Ammon's horn (tissue), 1 donor: Measurements from ENCODE around the gene CCDC86.

Source experiments
- DNase-seq: peaks from one replicate; pipeline ENCODE4 v3.0.0-alpha.2; 2016; ENCODE audit warnings: low spot score

The CCDC86 gene

DNA sequence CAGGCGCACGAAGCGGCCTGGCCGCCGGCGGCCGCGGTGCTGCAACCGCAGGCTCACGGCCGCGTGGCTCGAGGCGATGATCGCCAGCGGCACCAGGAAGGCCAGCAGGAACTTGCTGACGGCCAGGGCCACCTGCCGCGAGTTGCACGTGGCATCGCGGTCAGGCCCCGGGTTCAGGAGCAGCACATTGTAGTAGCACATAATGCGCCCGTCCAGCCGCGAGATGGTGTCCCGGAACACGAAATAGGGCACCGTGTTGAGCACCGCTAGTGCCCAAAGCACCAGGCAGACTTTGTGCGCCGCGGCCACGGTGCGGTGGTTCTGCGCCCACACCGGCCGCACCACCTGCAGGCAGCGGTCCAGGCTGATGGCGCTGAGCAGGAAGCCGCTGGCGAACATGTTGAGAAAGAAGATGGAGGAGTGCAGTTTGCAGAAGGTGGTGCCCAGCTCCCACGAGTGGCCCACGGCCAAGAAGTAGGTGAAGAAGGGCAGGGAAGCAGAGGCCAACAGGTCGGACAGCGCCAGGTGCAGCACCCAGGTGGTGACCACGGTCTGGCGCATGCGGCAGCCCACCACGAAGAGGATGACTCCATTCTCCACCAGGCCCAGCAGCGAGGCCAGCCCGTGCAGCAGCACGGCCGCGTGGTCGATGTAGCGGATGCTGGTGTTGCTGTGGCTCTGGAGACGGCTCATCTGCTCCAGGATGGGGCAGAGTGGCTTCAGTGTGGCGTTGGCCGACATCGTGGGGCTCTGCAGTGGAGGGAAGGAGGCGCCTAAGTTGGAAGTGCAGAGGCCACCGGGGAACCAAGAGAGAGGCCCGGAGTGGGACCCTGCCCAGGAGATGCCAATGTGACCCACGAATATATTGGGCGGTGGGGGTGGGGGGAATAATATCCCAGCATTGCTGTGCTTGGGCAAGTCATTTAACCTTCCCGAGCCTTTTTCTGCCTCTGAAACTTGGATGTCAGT is 11.4 kb downstream of the CCDC86 start:
- no peak for DNase-seq

DNA sequence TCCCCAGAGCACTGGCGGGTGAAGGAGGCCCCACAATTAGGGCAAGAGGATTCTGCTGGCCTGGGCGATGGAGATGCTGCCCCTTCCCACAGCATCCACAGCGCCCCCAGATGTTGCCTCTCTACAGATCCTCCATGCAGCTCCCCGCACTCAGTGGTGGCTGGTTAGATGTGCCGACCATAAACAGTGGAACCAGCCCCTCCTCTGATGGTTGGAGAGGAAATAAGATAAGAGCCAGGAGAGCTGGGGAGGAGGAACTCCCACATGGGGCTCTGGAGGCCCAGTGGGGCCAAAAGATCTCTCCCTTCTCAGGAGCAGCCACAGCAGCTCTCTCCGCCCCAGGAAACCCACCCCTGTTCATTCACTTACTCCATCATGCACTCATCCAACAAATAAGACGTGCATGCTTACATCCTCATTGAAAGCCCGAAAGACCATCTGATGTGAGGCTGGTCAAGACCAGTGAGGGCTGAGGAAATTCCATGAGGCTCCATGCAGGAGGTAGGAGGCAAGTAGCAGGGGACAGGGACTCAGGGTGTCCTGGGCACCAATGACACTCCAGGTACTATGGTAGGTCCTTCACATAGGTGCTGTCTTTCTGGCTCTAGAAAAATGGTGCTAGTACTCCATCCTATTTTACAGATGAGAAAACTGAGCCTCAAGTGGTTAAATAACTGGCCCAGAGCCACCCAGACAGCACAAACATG is 12.4 kb downstream of the CCDC86 start:
- no peak for DNase-seq

DNA sequence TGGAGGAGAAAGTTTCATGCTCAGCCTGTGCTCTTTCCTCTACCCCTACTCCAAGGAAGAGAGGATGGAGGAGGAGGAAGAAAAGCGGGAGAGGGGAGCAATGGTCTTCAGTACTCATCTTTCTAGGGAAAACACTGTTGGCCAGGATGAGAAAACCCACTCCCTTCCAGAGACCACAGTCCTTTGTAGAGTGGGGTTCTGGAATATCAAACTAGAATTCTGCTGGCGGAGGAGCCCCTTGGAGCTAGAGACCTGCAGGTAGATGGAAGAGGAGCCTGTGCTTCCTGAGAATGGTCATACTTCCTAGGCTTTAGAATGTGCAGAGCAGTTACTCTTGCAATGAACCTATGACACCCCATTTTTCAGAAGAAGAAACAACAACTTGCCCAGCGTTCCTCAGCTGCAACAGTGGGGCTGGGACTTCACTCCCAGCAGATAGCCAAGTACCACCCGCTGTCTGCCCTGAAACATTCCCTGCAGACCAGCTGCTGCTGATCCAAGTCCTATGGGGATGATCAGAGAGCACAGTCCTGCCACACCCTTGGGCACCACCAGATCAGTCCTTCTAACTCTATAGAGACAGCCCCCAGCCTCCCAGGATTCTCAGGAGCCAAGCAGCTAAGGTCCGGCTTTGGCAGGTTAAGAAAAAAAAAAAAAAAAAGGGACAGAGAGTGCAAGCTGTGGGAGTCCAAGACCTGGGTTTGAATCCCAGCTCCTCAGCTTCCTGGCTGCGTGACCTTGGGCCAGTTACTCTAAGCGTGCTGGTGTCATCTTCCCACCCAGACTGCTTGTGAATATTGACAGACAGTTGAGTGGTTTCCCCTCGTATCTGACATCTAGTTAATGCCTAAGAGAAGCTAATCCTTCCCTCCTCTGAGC is 13.2 kb downstream of the CCDC86 start:
- no peak for DNase-seq

DNA sequence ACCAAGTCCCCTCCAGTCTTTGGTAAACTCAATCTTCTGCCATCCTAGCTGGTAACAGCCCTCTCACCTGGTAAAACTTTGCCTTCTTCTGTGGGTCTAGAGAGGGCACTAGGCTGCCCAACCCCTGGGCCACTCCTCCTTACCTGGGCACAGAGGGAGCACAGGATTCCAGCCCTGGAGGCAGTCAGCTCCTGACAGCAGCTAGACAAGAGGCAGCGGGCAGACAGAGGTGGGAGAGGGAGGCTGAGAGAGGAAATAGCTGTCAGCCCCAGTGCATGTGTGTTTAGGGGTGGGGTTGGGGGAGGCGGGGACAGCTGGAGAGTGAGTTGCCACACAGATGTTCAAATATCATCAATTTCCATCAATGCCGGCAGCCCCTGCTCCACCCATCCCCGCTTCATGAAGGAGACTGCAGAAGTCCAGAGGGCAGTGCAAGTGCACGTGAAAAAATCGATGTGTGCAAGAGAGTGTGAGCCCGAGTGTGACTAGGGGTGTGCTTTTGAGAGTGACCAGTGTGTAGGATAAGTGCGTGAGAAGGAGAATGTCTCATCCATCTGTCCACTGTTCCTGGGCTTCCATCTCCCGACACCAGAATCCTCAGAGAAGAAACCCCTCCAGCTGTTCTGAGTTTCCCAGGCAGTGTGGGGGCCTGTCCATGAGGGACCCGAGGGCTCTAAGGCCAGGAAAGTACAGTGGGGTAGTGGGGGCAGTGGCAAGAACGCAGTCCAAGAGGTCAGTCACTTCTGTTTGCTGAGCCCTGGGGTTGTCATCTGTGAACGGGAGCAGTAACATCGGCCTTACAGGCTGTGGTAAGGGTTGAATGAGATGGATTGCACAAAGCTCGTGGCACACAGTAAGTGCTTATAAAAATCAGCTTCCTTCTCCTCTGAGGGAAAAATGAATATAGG is 14.1 kb downstream of the CCDC86 start, which contains the start of gene PTGDR2:
Gene PTGDR2 (minus strand): TSS at position 225 of the 908 bp plus-strand sequence. CDS start 2,228 bp downstream, outside the sequence.
- DNase-seq = no peak

DNA sequence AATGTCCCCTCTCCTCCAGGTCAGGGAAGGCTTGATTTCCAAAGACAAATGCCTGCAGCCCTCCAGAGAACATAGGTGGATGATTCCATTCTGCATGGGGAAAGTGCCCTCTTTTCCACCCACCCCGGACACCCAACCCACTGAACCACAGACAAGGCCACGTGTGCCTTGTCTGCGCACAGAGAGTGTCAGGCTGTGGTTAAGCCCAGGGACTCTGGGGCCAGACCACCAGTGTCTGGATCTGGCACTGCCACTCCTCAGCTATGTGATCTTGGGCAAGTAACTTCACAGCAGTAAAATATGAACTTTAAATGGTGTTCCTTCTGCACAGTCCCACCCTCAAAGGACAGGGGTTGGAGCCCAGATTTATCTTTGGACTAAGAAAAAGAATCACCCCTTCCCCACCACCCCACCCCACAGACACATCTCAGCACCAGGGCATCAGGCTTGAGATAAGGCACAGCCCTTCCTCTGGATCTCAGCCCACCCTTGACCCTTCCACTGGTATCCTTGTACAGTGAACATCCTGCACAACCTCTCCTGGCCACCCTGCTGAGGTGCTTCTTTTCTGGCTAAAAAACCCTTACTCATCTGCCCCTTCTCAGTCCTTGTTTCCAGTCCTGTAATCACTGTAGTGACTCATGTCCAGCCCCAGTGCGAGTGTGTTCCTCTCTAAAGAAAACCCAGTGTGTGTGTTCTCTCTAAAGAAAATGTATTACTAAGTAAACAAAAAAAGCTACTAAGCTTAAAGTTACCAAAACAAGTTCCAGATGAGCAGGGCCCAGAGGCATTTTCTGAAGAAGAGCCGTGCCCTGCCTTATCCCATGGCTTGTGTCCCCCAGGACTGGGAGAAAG is 15.7 kb downstream of the CCDC86 start:
- DNase-seq = no peak

DNA sequence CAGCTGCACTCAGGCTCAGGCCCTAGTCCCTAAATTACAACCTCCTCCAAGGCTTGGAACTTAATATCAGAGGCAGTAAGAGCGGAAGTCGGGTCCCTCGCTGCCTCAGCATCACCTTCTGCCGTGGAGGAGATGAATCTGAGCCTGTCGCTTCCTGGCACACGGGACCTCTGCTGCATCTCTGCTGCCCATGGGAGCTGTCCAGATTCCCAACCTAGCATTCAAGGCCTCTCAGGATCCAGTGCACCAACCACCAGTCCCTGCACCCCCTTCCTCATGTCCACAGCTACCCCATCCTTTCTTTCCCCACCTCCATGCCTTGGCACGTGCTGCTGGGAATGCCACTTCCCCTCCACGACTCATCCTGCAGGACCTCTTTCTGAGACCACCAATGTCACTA is 16.3 kb downstream of the CCDC86 start:
- DNase-seq = no peak

DNA sequence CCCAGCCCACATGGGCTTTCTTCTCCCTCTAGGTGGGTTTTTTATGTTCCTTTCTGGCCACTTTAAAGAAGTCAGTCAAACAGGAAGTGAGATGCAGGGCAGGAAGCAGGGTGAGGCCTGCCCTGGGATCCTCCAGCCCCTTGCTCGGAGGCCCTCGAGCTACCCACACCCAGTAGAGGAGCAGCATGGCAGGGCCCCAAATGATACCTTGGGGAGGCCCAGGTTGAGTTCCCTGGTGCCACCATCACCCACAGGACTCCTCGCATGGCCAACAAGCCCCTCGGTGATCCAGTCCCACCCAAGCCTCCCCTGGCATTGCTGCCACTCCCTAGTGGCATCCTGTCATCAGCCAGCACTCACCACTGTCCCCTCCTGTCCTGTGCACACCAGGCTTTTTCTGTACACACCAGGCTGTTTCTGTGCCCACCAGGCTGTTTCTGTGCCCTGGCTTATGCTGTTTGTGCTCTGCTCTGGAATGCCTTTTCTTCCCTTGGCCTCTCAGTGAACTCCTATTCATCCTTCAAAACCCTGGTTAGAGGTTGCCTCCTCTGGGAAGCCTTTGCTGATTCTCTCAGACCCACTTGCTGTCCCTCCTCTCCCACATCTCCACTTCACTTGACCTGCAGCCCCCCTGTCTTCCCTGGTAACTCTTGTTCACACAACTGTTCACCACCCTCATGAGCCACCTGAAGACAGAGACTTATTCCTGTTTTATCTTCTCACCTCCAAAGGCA is 17.0 kb downstream of the CCDC86 start:
- no peak for DNase-seq

DNA sequence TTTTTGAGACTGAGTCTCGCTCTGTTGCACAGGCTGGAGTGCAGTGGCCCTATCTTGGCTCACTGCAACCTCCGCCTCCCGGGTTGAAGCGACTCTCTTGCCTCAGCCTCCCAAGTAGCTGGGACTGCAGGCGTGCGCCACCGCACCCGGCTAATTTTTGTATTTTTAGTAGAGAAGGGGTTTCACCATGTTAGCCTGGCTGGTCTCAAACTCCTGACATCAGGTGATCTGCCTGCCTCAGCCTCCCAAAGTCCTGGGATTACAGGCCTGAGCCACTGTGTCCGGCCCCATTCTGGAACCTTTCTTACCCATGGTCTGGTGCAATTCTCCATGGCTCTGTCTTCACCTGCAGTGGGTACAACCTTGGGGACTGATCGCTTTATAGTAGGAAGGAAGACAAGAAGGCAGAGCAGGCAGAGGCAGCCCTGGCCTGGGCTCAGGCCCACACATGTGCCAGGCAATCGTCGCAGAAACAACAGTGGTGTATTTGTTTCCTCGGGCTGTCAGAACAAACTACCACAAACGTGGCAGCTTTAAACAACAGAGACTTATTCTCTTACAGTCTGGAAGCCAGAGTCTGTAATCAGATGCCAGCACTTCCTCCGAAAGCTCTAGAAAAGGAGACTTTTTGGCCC is 17.8 kb downstream of the CCDC86 start:
- DNase-seq = peak; percentile 78

DNA sequence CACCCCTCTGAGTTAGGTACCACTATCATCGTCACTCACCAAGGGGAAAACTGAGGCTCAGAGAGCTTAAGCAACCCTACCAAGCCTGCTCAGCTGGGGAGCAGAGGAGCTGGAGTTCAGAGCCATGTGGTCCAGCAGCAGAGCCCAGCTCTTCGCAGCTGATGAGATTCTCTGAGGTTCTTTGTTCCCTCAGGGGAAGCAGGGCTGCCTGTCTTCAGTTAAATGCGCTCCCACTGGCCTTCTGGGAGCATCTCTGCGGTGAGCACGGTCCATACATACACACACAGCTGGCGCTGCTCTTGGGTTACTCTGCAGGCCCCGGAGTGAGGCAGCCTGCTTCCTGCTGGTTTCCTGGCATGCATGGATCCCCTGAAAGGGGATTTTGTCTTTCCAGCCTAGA is 19.0 kb downstream of the CCDC86 start:
- peak; percentile 53 for DNase-seq

DNA sequence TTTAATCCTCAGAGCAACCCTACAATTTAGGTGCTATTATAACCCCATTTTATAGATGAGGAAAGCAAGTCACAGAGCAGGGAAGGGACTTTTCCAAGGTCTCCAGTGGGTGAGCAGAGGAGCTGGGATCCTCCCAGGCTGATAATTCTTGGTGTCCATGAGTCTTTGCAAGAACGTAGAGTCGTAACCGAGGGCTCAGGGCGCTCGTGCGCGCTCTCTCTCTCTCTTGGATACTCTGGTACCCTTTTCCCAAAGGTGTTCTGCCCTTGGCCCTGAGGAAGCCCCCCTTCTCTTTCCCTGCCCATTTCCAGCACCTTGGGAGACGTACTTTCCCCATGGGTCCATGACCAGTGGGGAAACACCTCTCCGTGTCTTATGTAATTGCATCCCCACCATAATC is 20.3 kb downstream of the CCDC86 start:
- DNase-seq = no peak

DNA sequence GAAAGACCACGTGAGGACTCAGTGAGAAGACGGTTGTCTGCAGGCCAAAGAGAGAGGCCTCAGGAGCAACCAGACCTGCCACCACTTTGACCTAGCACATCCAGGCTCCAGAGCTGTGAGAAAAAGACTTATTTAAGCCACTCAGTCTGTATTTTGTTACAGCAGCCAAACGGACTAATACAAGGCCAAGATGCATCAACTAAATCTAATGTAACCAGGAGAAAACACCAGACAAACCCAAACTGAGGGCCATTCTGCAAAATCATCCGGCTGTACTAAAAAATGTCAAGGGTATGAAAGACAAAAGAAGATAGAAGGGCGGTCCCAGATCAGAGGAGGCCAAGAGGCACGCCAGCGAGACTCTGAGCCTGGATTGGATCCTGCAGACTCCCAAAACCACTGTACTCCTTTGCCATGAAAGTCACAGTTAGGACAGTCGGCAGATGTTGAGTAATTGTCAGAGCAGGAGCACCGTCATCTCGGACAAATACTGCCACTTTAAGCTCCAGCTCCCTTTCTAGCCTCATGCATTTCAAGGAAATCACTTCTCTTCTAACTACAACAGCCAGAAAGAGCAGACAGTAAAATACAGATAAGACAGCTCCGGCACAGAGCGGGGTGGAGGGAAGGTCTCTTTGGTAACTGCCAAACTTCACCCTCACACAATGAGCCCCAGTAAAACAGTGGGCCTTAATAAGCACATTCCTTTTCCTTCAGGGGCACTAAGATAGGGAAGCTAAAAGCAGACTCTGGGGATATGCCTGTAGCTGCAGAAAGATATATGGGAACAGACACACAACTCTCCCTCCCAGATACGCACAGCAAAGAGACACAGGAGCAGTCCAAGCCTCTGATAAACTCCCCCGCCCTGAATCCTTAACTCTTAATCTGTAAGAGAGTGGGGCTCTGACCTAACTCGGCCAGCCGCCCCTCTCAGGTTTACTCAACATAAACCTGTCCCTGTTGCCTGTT is 21.9 kb downstream of the CCDC86 start:
- DNase-seq = no peak

DNA sequence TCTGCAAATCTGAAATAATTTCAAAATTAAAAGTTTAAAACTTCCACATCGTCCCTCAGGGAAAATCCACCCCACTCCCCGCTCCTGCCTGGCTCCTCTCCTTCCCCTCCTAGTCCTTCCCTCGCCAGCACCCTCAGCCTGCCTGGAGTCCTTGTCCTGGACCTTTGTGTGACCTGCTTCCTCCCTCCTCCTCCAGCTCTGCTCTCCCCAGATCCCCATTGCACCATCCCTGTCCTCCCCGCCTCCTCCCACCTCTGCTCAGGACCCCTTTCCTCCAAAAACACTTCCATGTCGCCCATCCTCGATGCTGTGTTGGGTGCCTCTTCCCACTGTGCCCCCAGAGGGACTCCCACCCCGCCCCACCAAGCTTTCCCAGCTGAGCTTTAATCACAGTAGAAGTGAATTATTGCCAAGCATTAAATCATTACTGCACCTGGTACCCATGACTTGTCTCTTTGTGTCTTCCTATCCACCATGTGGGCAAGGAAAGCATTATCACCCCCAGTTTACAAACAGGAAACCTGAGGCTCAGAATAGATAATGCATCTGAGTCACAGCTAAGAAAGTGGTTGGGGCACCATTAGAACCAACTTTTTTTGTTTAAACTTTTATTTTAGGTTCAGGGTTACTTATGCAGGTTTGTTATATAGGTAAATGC is 23.1 kb downstream of the CCDC86 start:
- no peak for DNase-seq

DNA sequence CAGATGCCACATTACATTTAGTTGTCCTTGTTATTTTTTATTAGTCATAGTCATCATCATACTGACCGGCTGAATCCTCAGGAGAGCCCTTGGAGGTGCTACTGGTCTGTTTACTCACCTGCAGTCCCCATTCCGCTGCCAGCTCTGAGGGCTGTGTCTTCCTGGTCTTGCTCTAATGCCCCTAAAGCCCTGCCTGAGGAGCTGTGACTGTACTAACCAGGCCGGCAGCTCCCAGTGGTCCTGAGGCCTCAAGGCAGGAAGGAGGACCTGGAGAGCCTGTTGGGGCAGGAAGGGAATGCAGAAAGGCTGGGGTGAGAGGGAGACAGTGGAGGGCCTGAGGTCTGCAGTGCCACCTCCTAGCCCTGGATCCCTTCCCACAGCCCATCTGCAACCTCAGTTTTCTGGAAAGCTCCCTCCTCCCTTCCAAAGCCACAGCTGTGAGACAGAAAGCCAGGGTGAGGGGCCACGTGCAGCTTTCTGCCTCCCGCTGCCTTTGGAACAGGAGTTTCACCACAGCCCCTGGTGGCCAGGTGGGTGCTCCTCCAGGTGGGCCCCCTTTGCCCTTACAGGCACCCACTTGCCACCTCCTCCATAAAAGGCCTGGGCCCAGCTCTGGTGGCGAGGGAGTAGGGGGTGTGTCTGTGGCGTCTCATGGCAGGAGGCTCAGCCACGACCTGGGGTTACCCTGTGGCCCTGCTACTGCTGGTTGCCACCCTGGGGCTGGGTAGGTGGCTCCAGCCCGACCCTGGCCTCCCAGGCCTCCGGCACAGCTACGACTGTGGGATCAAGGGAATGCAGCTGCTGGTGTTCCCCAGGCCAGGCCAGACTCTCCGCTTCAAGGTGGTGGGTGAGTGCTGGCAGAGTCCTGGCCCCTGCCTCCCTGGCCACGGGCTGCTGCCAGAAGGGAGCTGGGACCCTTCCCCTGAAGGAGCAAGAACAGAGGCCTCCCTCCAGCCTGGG is 25.3 kb downstream of the CCDC86 start, which contains the start of gene ZP1:
Gene ZP1 (plus strand): TSS at position 632 of the 960 bp plus-strand sequence. CDS start 20 bp downstream, at position 652.
- DNase-seq = no peak

DNA sequence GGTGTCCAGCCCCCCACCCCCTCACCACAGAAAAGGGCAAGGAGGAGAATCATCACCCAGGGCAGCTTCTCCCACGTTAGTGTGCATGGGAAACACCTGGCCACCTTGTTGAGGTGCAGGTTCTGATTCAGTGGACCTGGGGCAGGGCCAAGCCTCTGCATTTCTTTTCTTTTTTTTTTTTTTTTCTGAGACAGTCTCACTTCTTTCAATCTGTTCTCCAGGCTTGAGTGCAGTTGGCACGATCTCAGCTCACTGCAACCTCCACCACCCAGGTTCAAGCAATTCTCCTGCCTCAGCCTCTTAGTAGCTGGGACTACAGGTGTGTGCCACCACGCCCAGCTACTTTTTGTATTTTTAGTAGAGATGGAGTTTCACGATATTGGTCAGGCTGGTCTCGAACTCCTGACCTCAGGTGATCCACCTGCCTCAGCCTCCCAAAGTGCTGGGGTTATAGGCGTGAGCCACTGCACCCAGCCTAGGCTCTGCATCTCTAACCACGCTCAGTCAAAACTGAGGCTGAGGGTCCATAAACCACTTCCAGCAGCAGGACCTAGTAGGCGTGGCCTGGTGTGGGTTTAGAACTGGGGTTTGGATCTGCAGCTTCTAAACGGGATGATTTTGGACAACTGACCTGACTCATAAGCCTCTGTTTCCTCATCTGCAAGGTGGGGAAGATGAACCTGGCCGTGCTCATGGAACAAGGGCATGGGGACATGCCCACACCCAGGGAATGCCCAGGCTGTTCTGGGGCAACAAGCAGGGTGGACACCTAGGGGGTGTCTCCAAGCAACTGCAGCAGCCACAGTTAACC is 26.2 kb downstream of the CCDC86 start:
- no peak for DNase-seq
